ENCODE data around the gene BIRC7. TPM values are rescaled to one million over a fixed set of nuclear protein-coding genes. Genes with fewer than 3 reads are reported as not detected.

BIRC7 gene, protein sequence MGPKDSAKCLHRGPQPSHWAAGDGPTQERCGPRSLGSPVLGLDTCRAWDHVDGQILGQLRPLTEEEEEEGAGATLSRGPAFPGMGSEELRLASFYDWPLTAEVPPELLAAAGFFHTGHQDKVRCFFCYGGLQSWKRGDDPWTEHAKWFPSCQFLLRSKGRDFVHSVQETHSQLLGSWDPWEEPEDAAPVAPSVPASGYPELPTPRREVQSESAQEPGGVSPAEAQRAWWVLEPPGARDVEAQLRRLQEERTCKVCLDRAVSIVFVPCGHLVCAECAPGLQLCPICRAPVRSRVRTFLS
- total RNA-seq, result not detected in 2 replicates

DNA sequence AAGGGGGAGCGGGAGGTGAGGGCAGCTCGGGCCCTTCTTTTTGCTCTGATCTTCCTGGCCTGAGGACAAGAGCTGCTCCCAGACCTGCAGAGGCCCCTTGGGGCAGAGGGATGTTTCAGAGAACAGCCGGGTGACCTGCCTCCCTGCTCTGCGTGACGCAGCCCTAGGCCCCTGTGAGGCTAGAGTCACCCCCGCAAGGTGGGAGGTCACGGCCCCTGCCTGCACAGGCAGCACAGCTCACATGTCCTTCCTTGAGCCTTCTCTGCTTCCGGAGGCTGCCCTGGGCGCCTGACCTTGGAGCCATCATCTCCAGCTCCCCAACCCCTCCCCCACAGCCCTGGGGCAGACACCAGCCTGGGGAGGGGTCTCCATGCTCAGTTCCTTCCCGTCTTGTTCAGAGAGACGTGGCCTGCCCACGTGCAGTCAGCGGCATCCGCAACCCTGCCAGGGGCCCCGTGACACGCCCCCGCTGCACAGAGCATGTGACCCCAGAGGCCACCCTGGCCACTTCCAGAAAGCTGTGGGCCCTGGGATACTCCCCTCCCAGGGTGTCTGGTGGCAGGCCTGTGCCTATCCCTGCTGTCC lies at the start of gene BIRC7:
Gene BIRC7 (plus strand): TSS at position 507 of the 585 bp plus-strand sequence. CDS start 192 bp downstream, outside the sequence.

GRCh38 chr20:63216041-63216848 lies 19.5 kb upstream of the BIRC7 start, which contains the start of gene YTHDF1:
Gene YTHDF1 (minus strand): TSS chr20:63216131. CDS start chr20:63215892, 239 bp downstream.

GRCh38 chr20:63254232-63254605 lies 18.5 kb downstream of the BIRC7 start, which contains the start of gene NKAIN4:
Gene NKAIN4 (minus strand): TSS chr20:63254463. CDS start chr20:63254450, 13 bp downstream.

DNA sequence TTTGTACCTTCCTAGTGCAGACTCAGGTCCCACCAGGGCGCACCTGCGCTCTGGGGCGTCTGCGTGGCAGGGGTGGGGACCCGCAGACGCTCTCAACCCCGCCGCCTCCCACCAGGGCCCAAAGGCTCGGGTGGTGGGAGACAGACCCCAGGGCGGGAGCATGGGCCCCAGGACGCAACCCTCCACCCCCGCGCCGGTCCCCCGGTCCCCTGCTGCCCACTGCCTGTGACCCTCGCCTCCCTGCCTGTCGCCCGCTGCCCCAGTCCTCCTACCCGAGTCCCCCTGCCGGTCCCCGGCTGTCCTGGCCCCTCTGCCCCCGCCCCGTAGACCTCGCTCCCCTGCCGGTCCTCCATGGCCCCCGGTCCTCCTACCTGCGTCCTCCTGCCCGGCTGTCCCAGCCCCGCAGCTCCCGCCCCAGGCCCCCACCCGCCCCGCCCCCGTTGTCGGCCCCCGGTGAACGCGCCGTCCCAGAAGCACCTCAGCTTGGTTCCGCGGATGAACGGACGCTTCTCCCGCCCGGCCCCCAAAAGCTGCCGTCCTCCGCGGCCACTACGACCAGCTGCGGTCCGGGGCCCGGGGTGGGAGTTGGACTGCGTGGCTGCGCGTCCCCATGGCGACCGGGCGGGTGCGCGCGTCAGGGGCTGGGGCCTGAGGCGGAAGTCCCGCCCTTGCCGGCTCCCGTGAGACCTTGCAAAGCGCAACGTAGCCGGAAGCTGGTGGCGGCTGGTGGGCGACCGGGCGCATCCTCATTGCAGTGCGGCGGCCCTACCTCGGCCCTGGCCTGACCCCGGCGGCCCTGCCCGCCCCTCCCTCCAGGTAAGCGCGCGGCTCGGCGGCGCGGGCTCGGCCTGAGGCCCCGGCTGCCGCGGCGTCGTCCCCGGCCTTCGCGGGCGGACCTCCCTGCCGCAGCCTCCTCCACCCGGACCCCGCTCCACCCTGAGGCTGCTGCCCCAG lies 36.7 kb downstream of the BIRC7 start, which contains the start of gene ARFGAP1:
Gene ARFGAP1 (plus strand): TSS at position 709 of the 954 bp plus-strand sequence. CDS start 2,768 bp downstream, outside the sequence.

Small RNA genes within 50 kb of the gene (small RNA-seq; reads per million reads assigned to genes)
- gene MIR3196, result not detected
- gene MIR4326, result 0.08 reads per million

Other genes with a start within 250 kb of the BIRC7 start
- not detected in 2 replicates for gene BHLHE23, start 228.9 kb upstream of the BIRC7 start, total RNA-seq
- 18.0 and 25.6 TPM in 2 replicates for gene YTHDF1, start 19.8 kb upstream of the BIRC7 start, total RNA-seq
- not detected in 2 replicates for gene NKAIN4, start 18.6 kb downstream of the BIRC7 start, total RNA-seq
- 51.8 and 63.5 TPM in 2 replicates for gene ARFGAP1, start 36.9 kb downstream of the BIRC7 start, total RNA-seq
- not detected in 2 replicates for gene COL20A1, start 57.3 kb downstream of the BIRC7 start, total RNA-seq
- gene CHRNA4, start 125.4 kb downstream of the BIRC7 start, total RNA-seq, result not detected in 2 replicates
- gene KCNQ2, start 236.8 kb downstream of the BIRC7 start, total RNA-seq, result not detected in 2 replicates

Measured in subcutaneous preadipocyte (primary cell).